SK-N-SH (cell line): ENCODE measurements around the gene PSD2. TPM values are rescaled to one million over a fixed set of nuclear protein-coding genes. Genes with fewer than 3 reads are reported as not detected.

Source experiments
- CTCF ChIA-PET: fragments of 300-600, 350-600 bp; formaldehyde crosslinking; extraction: SDS; loops from one replicate; lab custom pipeline; 2021; lab: Yijun Ruan, JAX
- POLR2A ChIA-PET: fragments of 350-600 bp; sonication (Branson Sonifier 250); formaldehyde crosslinking; extraction: SDS; loops from one replicate; lab custom pipeline; 2020; ENCODE audit warnings: antibody characterized with exemption, inconsistent platforms; lab: Yijun Ruan, JAX
- DNase-seq: peaks from one replicate; pipeline ENCODE4 v3.0.0; 2012
- H2AFZ ChIP-seq: fragments of 200-600 bp; sonication (generic); 2 replicates; pipeline ENCODE4 v1.8.1; 2016; ENCODE audit warnings: antibody characterized with exemption, mild to moderate bottlenecking, low read depth
- H3F3A ChIP-seq: fragments of 200-600 bp; sonication (generic); replicated peaks from 2 replicates; pipeline ENCODE3; 2016; ENCODE audit warnings: antibody characterized with exemption, mild to moderate bottlenecking; ENCODE audit not compliant: insufficient read depth
- H3K27ac ChIP-seq, 2 experiments: fragments of 200-500 bp in 1 of 2; fragments of 200-600 bp in 1 of 2; sonication (Bioruptor generic) in 1 of 2; sonication (generic), shearing (Covaris generic) in 1 of 2; 2 replicates each; pipeline versions ENCODE4 v1.5.1 to v1.6.1; 2014 to 2016; ENCODE audit warnings: low read depth in 2 of 2, inconsistent platforms in 1 of 2, low read length in 1 of 2, mild to moderate bottlenecking in 1 of 2, mixed read lengths in 1 of 2
- H3K27me3 ChIP-seq: fragments of 200-600 bp; sonication (generic), shearing (Covaris generic); 2 replicates; pipeline ENCODE4 v1.6.1; 2016; ENCODE audit warnings: mixed run types; ENCODE audit not compliant: insufficient read depth
- H3K36me3 ChIP-seq, 2 experiments: fragments of 200-500 bp in 1 of 2; fragments of 200-600 bp in 1 of 2; sonication (Bioruptor generic) in 1 of 2; sonication (generic) in 1 of 2; replicated peaks in 1 of 2; 2 replicates each; pipeline versions ENCODE3 to v1.5.1; 2014 to 2016; ENCODE audit warnings: low read length in 1 of 2, mild to moderate bottlenecking in 1 of 2; ENCODE audit not compliant: insufficient read depth in 2 of 2, control insufficient read depth in 1 of 2
- H3K4me1 ChIP-seq, 2 experiments: fragments of 200-500 bp in 1 of 2; fragments of 200-600 bp in 1 of 2; sonication (Bioruptor generic) in 1 of 2; sonication (generic), shearing (Covaris generic) in 1 of 2; 2 replicates each; pipeline versions ENCODE4 v1.5.1 to v1.6.1; 2014 to 2016; ENCODE audit warnings: low read depth in 1 of 2, low read length in 1 of 2, mixed run types in 1 of 2; ENCODE audit not compliant: insufficient read depth in 2 of 2, control insufficient read depth in 1 of 2
- H3K4me2 ChIP-seq: fragments of 200-600 bp; sonication (generic), shearing (Covaris generic); 2 replicates; pipeline ENCODE4 v1.6.1; 2017; ENCODE audit warnings: mixed run types
- H3K4me3 ChIP-seq, 2 experiments: fragments of 200-500 bp in 1 of 2; fragments of 200-600 bp in 1 of 2; sonication (Bioruptor generic) in 1 of 2; sonication (generic), shearing (Covaris generic) in 1 of 2; 2 replicates each; pipeline versions ENCODE4 v1.5.1 to v1.8.1; 2014 to 2016; ENCODE audit warnings: low read depth in 2 of 2, inconsistent platforms in 1 of 2, low read length in 1 of 2, mild to moderate bottlenecking in 1 of 2, mixed read lengths in 1 of 2, moderate library complexity in 1 of 2
- H3K79me2 ChIP-seq: fragments of 200-600 bp; sonication (generic); 2 replicates; pipeline ENCODE4 v1.8.1; 2017; ENCODE audit warnings: mild to moderate bottlenecking; ENCODE audit not compliant: insufficient read depth
- H3K9ac ChIP-seq: fragments of 200-600 bp; sonication (generic); 2 replicates; pipeline ENCODE4 v1.6.1; 2017; ENCODE audit warnings: mixed run types
- H3K9me2 ChIP-seq: fragments of 200-600 bp; sonication (generic); 2 replicates; pipeline ENCODE4 v1.6.1; 2017; ENCODE audit warnings: mixed run types
- H3K9me3 ChIP-seq: fragments of 200-600 bp; sonication (generic); 2 replicates; pipeline ENCODE4 v1.6.1; 2017; ENCODE audit warnings: mixed run types, mild to moderate bottlenecking, moderate library complexity
- H4K20me1 ChIP-seq: fragments of 200-600 bp; sonication (generic); 2 replicates; pipeline ENCODE4 v1.6.1; 2017; ENCODE audit warnings: mild to moderate bottlenecking, mixed run types; ENCODE audit not compliant: insufficient read depth
- CHD2 ChIP-seq: fragments of 150-350 bp; IDR thresholded peaks from 2 replicates; pipeline ENCODE4 v1.6.1; 2018; ENCODE audit warnings: low read length; ENCODE audit not compliant: partially characterized antibody
- FOSL2 ChIP-seq: IDR thresholded peaks from 2 replicates; pipeline ENCODE4 v1.4.0; 2012; ENCODE audit warnings: low read depth, mild to moderate bottlenecking, moderate library complexity, borderline replicate concordance
- FOXJ3 ChIP-seq: sonication (generic); formaldehyde crosslinking; IDR thresholded peaks from 2 replicates; pipeline ENCODE4 v1.5.1; 2020; ENCODE audit warnings: mild to moderate bottlenecking, missing genetic modification reagents
- MXI1 ChIP-seq: IDR thresholded peaks from 2 replicates; pipeline ENCODE4 v1.6.1; 2012; ENCODE audit warnings: mild to moderate bottlenecking, low read depth, low read length, improper control_type of control experiment
- NRF1 ChIP-seq: IDR thresholded peaks from 2 replicates; pipeline ENCODE4 v1.6.1; 2012; ENCODE audit warnings: low read depth, mild to moderate bottlenecking, low read length
- RAD21 ChIP-seq: IDR thresholded peaks from 2 replicates; pipeline ENCODE4 v1.6.1; 2012; ENCODE audit warnings: mild to moderate bottlenecking, low read length
- WGBS: methylation state at CpG from one replicate; pipeline ENCODE4 v1.1.6; 2017; ENCODE audit warnings: low lambda C conversion rate; 5-methylcytosine and 5-hydroxymethylcytosine counted together
- polyA plus RNA-seq, 3 experiments: library from polyadenylated mRNA; depleted of rRNA; stranded (reverse); fragments of >200 nt; gene quantifications; 2 replicates each; pipeline ENCODE4 v1.2.3, GENCODE V29; 2012
- TF ChIP-seq, protein P1 (sequence below): fragments of 200-600 bp; sonication (generic); IDR thresholded peaks from 2 replicates; pipeline ENCODE4 v1.6.1; 2017; ENCODE audit warnings: antibody characterized with exemption, mild to moderate bottlenecking, moderate library complexity
- TF ChIP-seq, protein P2 (sequence below): IDR thresholded peaks from 2 replicates; pipeline ENCODE4 v1.4.0; 2012; ENCODE audit warnings: low read depth, borderline replicate concordance

PSD2 gene
- polyA plus RNA-seq, 1 of the 3 experiments (the other 2 are of a cell fraction): 0.15 TPM

DNA sequence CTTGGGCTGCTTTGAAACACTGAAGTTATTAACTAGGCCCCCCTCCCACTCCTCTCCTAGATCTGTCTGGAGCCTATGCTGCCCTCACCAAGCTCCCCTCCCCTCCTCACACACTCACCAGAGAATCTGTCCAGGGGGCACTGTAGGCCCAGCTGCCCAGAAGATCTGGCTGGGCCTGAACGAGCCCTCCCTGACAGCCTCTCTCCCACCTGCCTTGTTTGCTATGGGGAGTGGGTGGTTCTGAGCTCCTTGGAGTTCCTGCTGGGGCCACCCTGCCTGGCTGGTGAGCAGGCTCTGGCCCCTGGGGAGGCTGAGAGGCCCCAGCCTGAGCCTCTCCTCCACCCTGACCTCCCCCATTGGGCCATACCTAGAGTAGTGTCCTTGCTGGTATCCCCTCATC, 75.1 kb downstream of the PSD2 start:
- POLR2A ChIA-PET: interaction anchor here (1.2 kb wide), 1 partner anchor 23 kb away, joined by 3 read pairs; no protein-coding TSS in a partner anchor
- no peaks in the 10 kb centered on the region for H3K27me3 ChIP-seq
- WGBS: 100% methylated on average over 1 of the region's 1 CpG

DNA sequence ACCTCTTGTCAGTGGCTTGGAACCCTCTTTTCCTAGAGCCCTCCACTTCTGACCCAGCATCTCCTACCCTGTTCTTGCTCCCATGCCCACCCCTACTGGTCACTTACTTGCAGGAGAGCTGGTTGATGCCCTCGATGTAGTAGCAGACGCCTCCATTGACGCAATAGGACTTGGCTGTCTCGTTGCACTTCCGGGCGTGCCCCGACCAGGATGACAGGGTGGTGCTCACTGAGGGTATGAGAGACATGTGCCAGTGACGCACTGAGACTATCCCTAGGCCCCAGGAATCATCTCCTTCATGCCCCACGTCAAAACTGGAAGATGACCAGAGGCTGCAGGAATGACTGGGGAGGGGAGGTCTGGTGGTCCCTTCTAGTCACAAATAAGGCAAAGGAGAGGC, 76.0 kb downstream of the PSD2 start:
- ChIA-PET CTCF (interaction anchor here (0.7 to 5.0 kb wide), 10 partner anchors 8 to 112 kb away, joined by 3 to 65 read pairs (median 5); no protein-coding TSS in a partner anchor), POLR2A (no interaction called here)
- DNase-seq: no peak
- Histone ChIP-seq H2AFZ (no peak overlapping the region), H3K36me3 (no peaks in the 10 kb centered on the region), H3K27me3 (no peaks in the 10 kb centered on the region), H3K9me2 (no peaks in the 10 kb centered on the region), H3K4me2 (no peak overlapping the region), H3K4me1 (peaks cover 0 to 15% of the 10 kb centered on the region in 2 experiments; a peak in 1 of 4 replicates), H3K9ac (no peak overlapping the region), H4K20me1 (no peaks in the 10 kb centered on the region), H3K27ac (no peak overlapping the region), H3F3A (no peaks in the 10 kb centered on the region), H3K79me2 (no peaks in the 10 kb centered on the region), H3K4me3 (no peak overlapping the region), H3K9me3 (no peaks in the 10 kb centered on the region)
- TF ChIP-seq, protein P1, sequence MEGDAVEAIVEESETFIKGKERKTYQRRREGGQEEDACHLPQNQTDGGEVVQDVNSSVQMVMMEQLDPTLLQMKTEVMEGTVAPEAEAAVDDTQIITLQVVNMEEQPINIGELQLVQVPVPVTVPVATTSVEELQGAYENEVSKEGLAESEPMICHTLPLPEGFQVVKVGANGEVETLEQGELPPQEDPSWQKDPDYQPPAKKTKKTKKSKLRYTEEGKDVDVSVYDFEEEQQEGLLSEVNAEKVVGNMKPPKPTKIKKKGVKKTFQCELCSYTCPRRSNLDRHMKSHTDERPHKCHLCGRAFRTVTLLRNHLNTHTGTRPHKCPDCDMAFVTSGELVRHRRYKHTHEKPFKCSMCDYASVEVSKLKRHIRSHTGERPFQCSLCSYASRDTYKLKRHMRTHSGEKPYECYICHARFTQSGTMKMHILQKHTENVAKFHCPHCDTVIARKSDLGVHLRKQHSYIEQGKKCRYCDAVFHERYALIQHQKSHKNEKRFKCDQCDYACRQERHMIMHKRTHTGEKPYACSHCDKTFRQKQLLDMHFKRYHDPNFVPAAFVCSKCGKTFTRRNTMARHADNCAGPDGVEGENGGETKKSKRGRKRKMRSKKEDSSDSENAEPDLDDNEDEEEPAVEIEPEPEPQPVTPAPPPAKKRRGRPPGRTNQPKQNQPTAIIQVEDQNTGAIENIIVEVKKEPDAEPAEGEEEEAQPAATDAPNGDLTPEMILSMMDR: no peak
- WGBS: 67% methylated on average over 2 of the region's 9 CpGs

More for the DNA sequence above, 75.1 kb downstream of the PSD2 start:
- Histone ChIP-seq H3K9me2 (no peaks in the 10 kb centered on the region), H3F3A (no peaks in the 10 kb centered on the region), H3K79me2 (no peaks in the 10 kb centered on the region), H2AFZ (no peak overlapping the region), H3K4me2 (no peak overlapping the region), H3K36me3 (no peaks in the 10 kb centered on the region), H3K9ac (no peak overlapping the region), H3K4me3 (no peak overlapping the region), H3K4me1 (peaks cover 0 to 15% of the 10 kb centered on the region in 2 experiments; a peak in 1 of 4 replicates), H3K27ac (no peak overlapping the region), H4K20me1 (no peaks in the 10 kb centered on the region), H3K9me3 (no peaks in the 10 kb centered on the region)
- CTCF ChIA-PET: interaction anchor here (2.0 to 5.0 kb wide), 4 partner anchors 9 to 99 kb away, joined by 7 to 65 read pairs (median 23); no protein-coding TSS in a partner anchor
- DNase-seq: no peak
- TF ChIP-seq MXI1 (no peak), RAD21 (no peak), FOSL2 (no peak), NRF1 (no peak), FOXJ3 (no peak), CHD2 (no peak)
- TF ChIP-seq, protein P2, sequence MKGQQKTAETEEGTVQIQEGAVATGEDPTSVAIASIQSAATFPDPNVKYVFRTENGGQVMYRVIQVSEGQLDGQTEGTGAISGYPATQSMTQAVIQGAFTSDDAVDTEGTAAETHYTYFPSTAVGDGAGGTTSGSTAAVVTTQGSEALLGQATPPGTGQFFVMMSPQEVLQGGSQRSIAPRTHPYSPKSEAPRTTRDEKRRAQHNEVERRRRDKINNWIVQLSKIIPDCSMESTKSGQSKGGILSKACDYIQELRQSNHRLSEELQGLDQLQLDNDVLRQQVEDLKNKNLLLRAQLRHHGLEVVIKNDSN: no peak
